Measurements from ENCODE around the gene GATD1.
A peak's percentile ranks its signal among the peaks of the same experiment; 100 is the strongest.

GATD1 gene

GRCh38 chr11:802693-803466 lies 25.6 kb upstream of the GATD1 start:
- Histone ChIP-seq H3K4me1 (ENCODE audit: control insufficient read depth in 2 of 2, insufficient read depth in 2 of 2, low read length in 2 of 2) (peaks cover 10 to 18% of the 10 kb centered on the region in 2 donors), H3K9ac (ENCODE audit: low read depth in 1 of 2, low read length in 2 of 2) (no peak overlapping the region), H3K27ac (ENCODE audit: low read depth in 2 of 2, low read length in 2 of 2) (no peak overlapping the region), H3K27me3 (ENCODE audit: control insufficient read depth in 2 of 2, insufficient read depth in 2 of 2, low read length in 2 of 2) (no peaks in the 10 kb centered on the region), H3K4me3 (ENCODE audit: low read length in 2 of 2) (no peak overlapping the region), H3K9me3 (ENCODE audit: control insufficient read depth in 2 of 2, low read length in 2 of 2) (no peaks in the 10 kb centered on the region), H3K36me3 (ENCODE audit: control insufficient read depth in 2 of 2, insufficient read depth in 2 of 2, low read length in 2 of 2) (peaks cover 0 to 2% of the 10 kb centered on the region in 2 donors)

DNA sequence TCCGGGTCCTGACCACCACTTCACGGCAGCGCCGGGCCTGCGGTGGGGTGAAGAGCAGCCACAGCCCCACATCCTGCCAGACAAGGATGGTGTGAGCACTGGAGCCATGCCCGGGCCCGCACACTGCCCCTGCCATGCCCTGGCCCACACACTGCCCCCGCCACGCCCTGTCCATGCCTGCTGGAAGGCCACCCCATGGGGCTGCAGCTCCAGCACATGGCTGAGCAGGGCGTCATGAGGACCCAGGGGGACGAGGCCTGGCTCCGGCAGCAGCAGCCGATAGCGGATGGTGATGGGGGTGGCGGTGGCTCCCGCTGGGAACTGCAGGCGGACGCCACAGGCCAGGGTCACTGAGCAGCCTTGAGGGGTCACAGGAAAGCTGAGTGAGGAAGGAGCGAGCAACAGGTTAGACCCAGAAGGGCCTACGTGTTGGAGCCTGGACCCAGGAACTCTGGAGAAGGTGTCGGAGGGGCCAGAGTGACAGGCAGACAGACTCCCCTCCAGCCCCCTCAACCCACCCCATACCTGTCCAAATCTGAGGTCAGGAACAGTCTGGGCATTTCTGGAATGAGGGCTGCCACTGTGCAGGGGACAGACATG lies 24.8 kb upstream of the GATD1 start:
- H3K9me3 ChIP-seq (ENCODE audit: control insufficient read depth in 2 of 2, low read length in 2 of 2) = no peaks in the 10 kb centered on the region
- H3K36me3 ChIP-seq (ENCODE audit: control insufficient read depth in 2 of 2, insufficient read depth in 2 of 2, low read length in 2 of 2) = peaks cover 0 to 2% of the 10 kb centered on the region in 2 donors
- peaks cover 16 to 24% of the 10 kb centered on the region in 2 donors for H3K4me1 ChIP-seq (ENCODE audit: control insufficient read depth in 2 of 2, insufficient read depth in 2 of 2, low read length in 2 of 2)
- no peak overlapping the region for H3K27ac ChIP-seq (ENCODE audit: low read depth in 2 of 2, low read length in 2 of 2)
- no peak overlapping the region for H3K9ac ChIP-seq (ENCODE audit: low read depth in 1 of 2, low read length in 2 of 2)
- no peaks in the 10 kb centered on the region for H3K27me3 ChIP-seq (ENCODE audit: control insufficient read depth in 2 of 2, insufficient read depth in 2 of 2, low read length in 2 of 2)
- no peak overlapping the region for H3K4me3 ChIP-seq (ENCODE audit: low read length in 2 of 2)

DNA sequence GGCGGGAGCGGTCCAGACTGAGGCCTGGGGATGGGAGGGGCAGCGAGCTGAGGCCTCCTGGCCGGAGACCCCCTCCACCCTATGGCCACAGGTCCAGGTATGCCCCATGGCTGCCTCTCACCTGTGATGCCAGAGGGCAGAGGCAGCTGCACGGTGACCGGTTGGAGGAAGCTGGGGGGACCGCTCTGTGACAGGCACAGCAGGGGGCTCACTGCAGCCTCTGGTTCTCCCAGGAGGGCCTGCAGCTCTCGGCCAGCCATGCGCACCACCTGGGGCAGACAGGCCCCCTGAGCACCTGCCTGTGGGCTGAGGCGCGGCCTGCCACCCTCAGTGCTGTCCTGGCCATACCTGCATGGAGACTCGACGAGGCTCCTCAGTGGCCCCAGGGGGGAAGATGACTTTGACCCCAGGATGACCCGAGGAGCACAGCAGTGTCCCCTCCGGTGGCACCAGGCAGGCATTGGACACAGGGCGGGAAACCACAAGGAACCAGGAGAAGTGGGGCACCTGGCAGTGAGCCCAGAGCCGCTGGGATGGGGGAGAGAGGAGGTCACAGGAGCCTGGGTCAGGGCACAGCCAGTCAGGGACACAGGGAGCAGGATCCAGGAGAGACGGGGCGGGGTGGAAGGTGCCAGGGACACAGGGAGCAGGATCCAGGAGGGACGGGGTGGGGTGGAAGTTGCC lies 24.0 kb upstream of the GATD1 start:
- no peaks in the 10 kb centered on the region for H3K9me3 ChIP-seq (ENCODE audit: control insufficient read depth in 2 of 2, low read length in 2 of 2)
- peaks cover 24 to 33% of the 10 kb centered on the region in 2 donors for H3K4me1 ChIP-seq (ENCODE audit: control insufficient read depth in 2 of 2, insufficient read depth in 2 of 2, low read length in 2 of 2)
- H3K27ac ChIP-seq (ENCODE audit: low read depth in 2 of 2, low read length in 2 of 2) = no peak overlapping the region
- no peaks in the 10 kb centered on the region for H3K27me3 ChIP-seq (ENCODE audit: control insufficient read depth in 2 of 2, insufficient read depth in 2 of 2, low read length in 2 of 2)
- peaks cover 0 to 2% of the 10 kb centered on the region in 2 donors for H3K36me3 ChIP-seq (ENCODE audit: control insufficient read depth in 2 of 2, insufficient read depth in 2 of 2, low read length in 2 of 2)
- no peak overlapping the region for H3K9ac ChIP-seq (ENCODE audit: low read depth in 1 of 2, low read length in 2 of 2)
- no peak overlapping the region for H3K4me3 ChIP-seq (ENCODE audit: low read length in 2 of 2)

- H3K27me3 ChIP-seq (ENCODE audit: control insufficient read depth in 2 of 2, insufficient read depth in 2 of 2, low read length in 2 of 2) = no peaks in the 10 kb centered on the region
- no peak overlapping the region for H3K9ac ChIP-seq (ENCODE audit: low read depth in 1 of 2, low read length in 2 of 2)
- H3K4me3 ChIP-seq (ENCODE audit: low read length in 2 of 2) = no peak overlapping the region
- peaks cover 0 to 2% of the 10 kb centered on the region in 2 donors for H3K36me3 ChIP-seq (ENCODE audit: control insufficient read depth in 2 of 2, insufficient read depth in 2 of 2, low read length in 2 of 2)
- no peaks in the 10 kb centered on the region for H3K9me3 ChIP-seq (ENCODE audit: control insufficient read depth in 2 of 2, low read length in 2 of 2)
- peaks cover 25 to 36% of the 10 kb centered on the region in 2 donors for H3K4me1 ChIP-seq (ENCODE audit: control insufficient read depth in 2 of 2, insufficient read depth in 2 of 2, low read length in 2 of 2)
- H3K27ac ChIP-seq (ENCODE audit: low read depth in 2 of 2, low read length in 2 of 2) = no peak overlapping the region
Measured at GRCh38 chr11:800473-800872, 23.2 kb upstream of the GATD1 start.

DNA sequence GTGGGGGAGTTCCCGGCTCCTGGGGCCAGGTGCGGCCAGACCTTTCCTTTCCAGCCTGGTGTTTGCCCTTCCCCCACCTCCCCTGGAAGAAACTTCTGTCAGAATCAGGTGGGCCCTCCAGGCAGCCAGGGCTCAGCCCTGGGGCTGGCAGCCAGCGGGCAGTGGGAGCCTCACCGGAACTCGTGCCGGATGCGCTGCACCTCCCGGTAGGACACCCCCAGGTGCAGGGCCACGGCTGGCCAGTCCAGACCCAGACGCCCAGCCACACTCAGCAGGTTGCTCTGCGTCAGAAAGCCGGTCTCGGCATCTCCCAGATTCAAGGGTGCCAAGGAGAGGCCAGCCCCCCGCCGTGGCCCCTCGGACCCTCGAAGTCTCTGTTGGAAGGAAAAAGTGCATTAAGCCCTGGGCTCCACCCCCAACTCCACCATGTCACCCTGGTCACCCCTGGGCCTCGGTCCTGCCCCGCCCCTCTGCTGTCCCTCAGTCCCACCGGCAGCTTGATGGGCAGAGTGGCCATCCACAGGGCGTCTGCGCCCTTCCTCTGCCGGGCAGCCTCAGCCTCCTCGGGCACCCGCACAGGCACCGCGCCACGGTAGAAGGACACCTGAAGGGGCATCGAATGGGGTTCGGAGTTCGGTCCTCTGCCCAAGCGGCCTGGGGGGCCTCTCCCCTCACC lies 22.5 kb upstream of the GATD1 start:
- Histone ChIP-seq H3K9me3 (ENCODE audit: control insufficient read depth in 2 of 2, low read length in 2 of 2) (no peaks in the 10 kb centered on the region), H3K27me3 (ENCODE audit: control insufficient read depth in 2 of 2, insufficient read depth in 2 of 2, low read length in 2 of 2) (no peaks in the 10 kb centered on the region), H3K9ac (ENCODE audit: low read depth in 1 of 2, low read length in 2 of 2) (no peak overlapping the region), H3K27ac (ENCODE audit: low read depth in 2 of 2, low read length in 2 of 2) (no peak overlapping the region), H3K36me3 (ENCODE audit: control insufficient read depth in 2 of 2, insufficient read depth in 2 of 2, low read length in 2 of 2) (peaks cover 0 to 2% of the 10 kb centered on the region in 2 donors), H3K4me3 (ENCODE audit: low read length in 2 of 2) (no peak overlapping the region), H3K4me1 (ENCODE audit: control insufficient read depth in 2 of 2, insufficient read depth in 2 of 2, low read length in 2 of 2) (peaks cover 26 to 40% of the 10 kb centered on the region in 2 donors)

GRCh38 chr11:798093-798713 lies 20.9 kb upstream of the GATD1 start, which contains the start of gene SLC25A22:
Gene SLC25A22 (minus strand): TSS chr11:798281. CDS start chr11:795006, 3,275 bp downstream.
- Histone ChIP-seq H3K9me3 (ENCODE audit: control insufficient read depth in 2 of 2, low read length in 2 of 2) (no peaks in the 10 kb centered on the region), H3K27me3 (ENCODE audit: control insufficient read depth in 2 of 2, insufficient read depth in 2 of 2, low read length in 2 of 2) (no peaks in the 10 kb centered on the region), H3K4me1 (ENCODE audit: control insufficient read depth in 2 of 2, insufficient read depth in 2 of 2, low read length in 2 of 2) (peaks cover 17 to 27% of the 10 kb centered on the region in 2 donors), H3K27ac (ENCODE audit: low read depth in 2 of 2, low read length in 2 of 2) (peak within 1 kb of the TSS; percentile 62 to 85), H3K36me3 (ENCODE audit: control insufficient read depth in 2 of 2, insufficient read depth in 2 of 2, low read length in 2 of 2) (peaks cover 0 to 4% of the 10 kb centered on the region in 2 donors), H3K4me3 (ENCODE audit: low read length in 2 of 2) (peak within 1 kb of the TSS; percentile 75 to 86), H3K9ac (ENCODE audit: low read depth in 1 of 2, low read length in 2 of 2) (peak within 1 kb of the TSS; percentile 63 to 66)

DNA sequence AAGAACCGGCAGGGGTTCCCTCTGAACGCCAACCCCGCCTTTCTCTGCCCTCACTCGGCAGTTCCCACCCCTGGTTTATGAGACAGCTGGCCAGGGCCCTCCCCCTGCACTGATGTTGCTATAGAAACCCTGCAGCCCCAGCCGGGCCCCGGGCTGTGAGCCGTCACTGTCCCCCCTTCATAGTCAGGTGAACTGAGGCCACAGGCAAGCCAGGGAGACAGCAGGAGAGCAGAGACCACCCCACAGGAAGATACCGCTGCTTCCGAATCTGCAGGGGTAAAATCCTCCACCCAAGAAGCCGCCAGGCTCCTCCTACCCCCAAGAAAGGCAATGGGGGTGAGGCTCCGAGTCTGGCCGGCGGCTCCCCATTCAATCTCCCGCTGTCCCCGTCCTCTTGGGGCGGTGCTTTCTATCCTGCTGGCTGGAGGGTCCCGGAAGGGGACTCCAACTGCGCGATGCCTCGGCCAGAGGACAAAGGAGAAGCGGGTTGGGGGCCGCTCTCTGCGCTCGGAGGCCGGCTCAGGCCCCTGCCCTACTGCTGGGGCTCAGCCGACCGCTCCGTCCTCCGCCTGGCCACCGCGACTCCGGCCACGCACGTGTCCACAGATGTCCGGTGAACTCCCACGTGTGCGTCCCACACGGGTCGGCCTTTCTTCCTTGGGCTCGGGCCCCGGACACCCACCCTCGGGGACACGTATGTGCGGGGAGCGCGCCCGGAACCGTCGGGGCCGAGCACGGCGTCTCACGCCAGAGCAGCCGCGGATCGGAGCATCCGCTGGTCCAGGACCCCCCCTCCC lies 20.2 kb upstream of the GATD1 start:
- Histone ChIP-seq H3K27ac (ENCODE audit: low read depth in 2 of 2, low read length in 2 of 2) (peak overlapping the region; percentile 62 to 85), H3K4me3 (ENCODE audit: low read length in 2 of 2) (peak overlapping the region; percentile 75 to 86), H3K36me3 (ENCODE audit: control insufficient read depth in 2 of 2, insufficient read depth in 2 of 2, low read length in 2 of 2) (peaks cover 0 to 4% of the 10 kb centered on the region in 2 donors)

GRCh38 chr11:796565-797295 lies 19.4 kb upstream of the GATD1 start:
- Histone ChIP-seq H3K36me3 (ENCODE audit: control insufficient read depth in 2 of 2, insufficient read depth in 2 of 2, low read length in 2 of 2) (peaks cover 0 to 3% of the 10 kb centered on the region in 2 donors), H3K9me3 (ENCODE audit: control insufficient read depth in 2 of 2, low read length in 2 of 2) (no peaks in the 10 kb centered on the region), H3K27ac (ENCODE audit: low read depth in 2 of 2, low read length in 2 of 2) (peak overlapping the region; percentile 62 to 85), H3K27me3 (ENCODE audit: control insufficient read depth in 2 of 2, insufficient read depth in 2 of 2, low read length in 2 of 2) (no peaks in the 10 kb centered on the region), H3K9ac (ENCODE audit: low read depth in 1 of 2, low read length in 2 of 2) (peak overlapping the region; percentile 66 to 70), H3K4me3 (ENCODE audit: low read length in 2 of 2) (peak overlapping the region; percentile 75 to 86), H3K4me1 (ENCODE audit: control insufficient read depth in 2 of 2, insufficient read depth in 2 of 2, low read length in 2 of 2) (peaks cover 17 to 27% of the 10 kb centered on the region in 2 donors)

More for the DNA sequence above, 20.2 kb upstream of the GATD1 start:
- Histone ChIP-seq H3K27me3 (ENCODE audit: control insufficient read depth in 2 of 2, insufficient read depth in 2 of 2, low read length in 2 of 2) (no peaks in the 10 kb centered on the region), H3K9me3 (ENCODE audit: control insufficient read depth in 2 of 2, low read length in 2 of 2) (no peaks in the 10 kb centered on the region), H3K9ac (ENCODE audit: low read depth in 1 of 2, low read length in 2 of 2) (peak overlapping the region; percentile 63 to 66), H3K4me1 (ENCODE audit: control insufficient read depth in 2 of 2, insufficient read depth in 2 of 2, low read length in 2 of 2) (peaks cover 17 to 27% of the 10 kb centered on the region in 2 donors)
